ENCODE data around the gene PEPD. TPM values are rescaled to one million over a fixed set of nuclear protein-coding genes. Genes with fewer than 3 reads are reported as not detected.

Gene PEPD
- total and polyA plus RNA-seq, 10 of the 15 experiments (the other 5 are each of a cell fraction or from before 2014, with no cell fraction given): 1.4 to 52.0 (median 20.2) TPM

GRCh38 chr19:33391631-33392249 is 129.9 kb downstream of the PEPD start:
- Histone ChIP-seq H3K9ac (ENCODE audit: control insufficient read depth, insufficient read depth, low read length) (no peak overlapping the region), H3K27me3 (replicated peaks in 1 of 2; ENCODE audit: control insufficient read depth in 2 of 2, insufficient read depth in 2 of 2, low read length in 1 of 2) (no peaks in the 10 kb centered on the region), H3K79me2 (ENCODE audit: control insufficient read depth, insufficient read depth, low read length) (no peaks in the 10 kb centered on the region), H3K4me2 (ENCODE audit: control insufficient read depth, insufficient read depth) (no peak overlapping the region), H3K4me1 (ENCODE audit: control insufficient read depth, insufficient read depth, low read length) (no peaks in the 10 kb centered on the region), H3K27ac (ENCODE audit: control insufficient read depth, insufficient read depth) (no peak overlapping the region), H4K20me1 (ENCODE audit: control insufficient read depth, insufficient read depth) (no peaks in the 10 kb centered on the region), H3K9me3 (replicated peaks; ENCODE audit: control insufficient read depth, insufficient read depth, low read length) (no peaks in the 10 kb centered on the region), H3K36me3 (ENCODE audit: control insufficient read depth in 2 of 2, insufficient read depth in 2 of 2, low read length in 1 of 2) (no peaks in the 10 kb centered on the region), H3K4me3 (no peak overlapping the region), H2AFZ (ENCODE audit: control insufficient read depth, low read depth, low read length) (no peak overlapping the region)
- WGBS (ENCODE audit: insufficient coverage, insufficient replicate concordance, low lambda C conversion rate, missing lambda C conversion rate): 64% methylated on average over 12 of the region's 12 CpGs
- ChIA-PET POLR2A (no interaction called here), CTCF (interaction anchor here (0.7 kb wide), 1 partner anchor 245 kb away, joined by 3 read pairs; no protein-coding TSS in a partner anchor), SMC1A (ENCODE audit: uncharacterized antibody, unreplicated experiment) (no interaction called here), RAD21 (ENCODE audit: unreplicated experiment) (no interaction called here)
- DNase-seq (ENCODE audit: low read depth, low spot score) (no peak), ATAC-seq (no peak), FAIRE-seq (no peak)
- TF ChIP-seq TCF7 (IDR thresholded peaks at IDR 0.05; ENCODE audit: borderline replicate concordance): no peak
- TF ChIP-seq CHD2 (IDR thresholded peaks at IDR 0.05; ENCODE audit: borderline replicate concordance, low read depth, low read length): no peak
- no peak for TF ChIP-seq SUZ12 (IDR thresholded peaks at IDR 0.05; ENCODE audit: unreplicated experiment)
- TF ChIP-seq PKNOX1 (IDR thresholded peaks at IDR 0.05): no peak
- intact Hi-C loops (cut with micrococcal nuclease; ENCODE audit: unreplicated experiment) (no loop called here), in situ Hi-C loops (cut with MboI) (no loop called here)
- no TSS peak for BruUV-seq (replicated peaks)

GRCh38 chr19:33390908-33391630 is 130.5 kb downstream of the PEPD start:
- Histone ChIP-seq H3K4me3 (no peak overlapping the region), H3K27me3 (replicated peaks in 1 of 2; ENCODE audit: control insufficient read depth in 2 of 2, insufficient read depth in 2 of 2, low read length in 1 of 2) (no peaks in the 10 kb centered on the region), H3K4me2 (ENCODE audit: control insufficient read depth, insufficient read depth) (no peak overlapping the region), H3K4me1 (ENCODE audit: control insufficient read depth, insufficient read depth, low read length) (no peaks in the 10 kb centered on the region), H2AFZ (ENCODE audit: control insufficient read depth, low read depth, low read length) (no peak overlapping the region), H3K36me3 (ENCODE audit: control insufficient read depth in 2 of 2, insufficient read depth in 2 of 2, low read length in 1 of 2) (no peaks in the 10 kb centered on the region; a peak in 1 of 4 replicates), H3K79me2 (ENCODE audit: control insufficient read depth, insufficient read depth, low read length) (no peaks in the 10 kb centered on the region), H3K27ac (ENCODE audit: control insufficient read depth, insufficient read depth) (no peak overlapping the region), H3K9ac (ENCODE audit: control insufficient read depth, insufficient read depth, low read length) (no peak overlapping the region), H3K9me3 (replicated peaks; ENCODE audit: control insufficient read depth, insufficient read depth, low read length) (no peaks in the 10 kb centered on the region), H4K20me1 (ENCODE audit: control insufficient read depth, insufficient read depth) (no peaks in the 10 kb centered on the region)
- CTCF ChIA-PET: no interaction called here
- no peak for DNase-seq (ENCODE audit: low read depth, low spot score)
- TF ChIP-seq PKNOX1 (IDR thresholded peaks at IDR 0.05) (no peak), FOS (IDR thresholded peaks at IDR 0.05; ENCODE audit: borderline replicate concordance, extremely low read depth, insufficient read length) (no peak), MEF2B (IDR thresholded peaks at IDR 0.05; ENCODE audit: partially characterized antibody, poor library complexity, severe bottlenecking) (no peak), HDGF (IDR thresholded peaks at IDR 0.05) (no peak), CBX3 (IDR thresholded peaks at IDR 0.05; ENCODE audit: borderline replicate concordance, low read depth) (no peak), ZNF207 (IDR thresholded peaks at IDR 0.05; ENCODE audit: borderline replicate concordance) (no peak), CHD1 (IDR thresholded peaks at IDR 0.05; ENCODE audit: low read depth, low read length) (no peak), BCL11A (IDR thresholded peaks at IDR 0.05; ENCODE audit: low read depth, low read length) (no peak), TCF12 (IDR thresholded peaks at IDR 0.05; ENCODE audit: low read depth, low read length) (no peak)
- FAIRE-seq: no peak
- RAD21 ChIA-PET (ENCODE audit: unreplicated experiment): no interaction called here
- in situ Hi-C loops (cut with MboI) (no loop called here), intact Hi-C loops (cut with micrococcal nuclease; ENCODE audit: unreplicated experiment) (no loop called here)
- ATAC-seq: no peak
- SMC1A ChIA-PET (ENCODE audit: uncharacterized antibody, unreplicated experiment): no interaction called here
- POLR2A ChIA-PET: interaction anchor here (0.5 kb wide), 1 partner anchor 19 kb away, joined by 4 read pairs; no protein-coding TSS in a partner anchor
- BruUV-seq (replicated peaks): no TSS peak
- 58% methylated on average over 24 of the region's 24 CpGs for WGBS (ENCODE audit: insufficient coverage, insufficient replicate concordance, low lambda C conversion rate, missing lambda C conversion rate)
